Right lobe of liver (tissue), 6 donors: ENCODE measurements around the gene NCKAP5L. TPM values are rescaled to one million over a fixed set of nuclear protein-coding genes. Genes with fewer than 3 reads are reported as not detected.

Experiments
- ATAC-seq, 4 donors: fragments of 200-7000 bp; cut with Tn5 transposase; one replicate each; pipeline ENCODE4 v1.9.1; 2020; ENCODE audit warnings: mild to moderate bottlenecking in 4 of 4, moderate library complexity in 4 of 4
- DNase-seq, 3 donors: peaks; one replicate each; pipeline ENCODE4 v3.0.0-alpha.2; 2020
- H3K27ac ChIP-seq, 3 donors: fragments of 200-600 bp; one replicate each; pipeline ENCODE4 v1.8.0; 2022
- H3K27me3 ChIP-seq, 2 donors: fragments of 200-600 bp; one replicate each; pipeline ENCODE4 v1.8.0; 2022
- H3K36me3 ChIP-seq, 4 donors: fragments of 200-600 bp; sonication (generic) in 1 of 4; one replicate each; pipeline versions ENCODE4 v1.5.1 to v1.8.0; 2017 to 2022; ENCODE audit warnings: control low read depth in 1 of 4
- H3K4me1 ChIP-seq, 4 donors: fragments of 200-600 bp; sonication (generic) in 1 of 4; one replicate each; pipeline versions ENCODE4 v1.5.1 to v1.8.0; 2017 to 2022; ENCODE audit warnings: control low read depth in 1 of 4
- H3K4me3 ChIP-seq, 3 donors: fragments of 200-600 bp; one replicate each; pipeline ENCODE4 v1.8.0; 2022
- H3K9me3 ChIP-seq, 4 donors: fragments of 200-600 bp; sonication (generic) in 1 of 4; one replicate each; pipeline versions ENCODE4 v1.5.1 to v1.8.0; 2017 to 2022; ENCODE audit warnings: control low read depth in 1 of 4
- POLR2A ChIP-seq: fragments of 450-650 bp; IDR thresholded peaks from one replicate; pipeline ENCODE4 v1.6.1; 2017; ENCODE audit warnings: antibody characterized with exemption, mild to moderate bottlenecking
- WGBS: methylation state at CpG from one replicate; pipeline ENCODE4 v1.1.6; 2018; ENCODE audit warnings: low coverage, low lambda C conversion rate; ENCODE audit not compliant: insufficient coverage; ENCODE audit errors: missing lambda C conversion rate; 5-methylcytosine and 5-hydroxymethylcytosine counted together
- intact Hi-C, 2 donors: fragments of 100-400 bp; cut with DNase I; formaldehyde crosslinking; loops; one replicate each; pipeline versions ENCODE4 v1.11.2 to v1.14.1; 2022
- small RNA-seq, 2 experiments: library from RNA; depleted of rRNA; stranded (forward); fragments of <200 nt; gene quantifications; one replicate each; pipeline ENCODE3, GENCODE V24; 2016
- total RNA-seq, 6 experiments: library from RNA; depleted of rRNA in 2 of 6; stranded (reverse); fragments of >200 nt in 2 of 6; fragmentation: NEBNext Ultra II Directional in 3 of 6; extraction: Animal tissue kit (Norgen Biotek cat#: 25700) in 3 of 6; gene quantifications; one replicate each; pipeline versions ENCODE4 v1.1.0 to v1.2.4, GENCODE V29; 2016 to 2023
- TF ChIP-seq, protein P1 (sequence below), 4 donors: fragments of 200-600 bp in 3 of 4; fragments of 450-650 bp in 1 of 4; IDR thresholded peaks; one replicate each; pipeline versions ENCODE4 v1.5.1 to v1.8.0; 2016 to 2022; ENCODE audit warnings: antibody characterized with exemption in 4 of 4, mild to moderate bottlenecking in 2 of 4
- donor health status: DM: no; HTN: yes; CAD: no.
- donor health status: DM: no; HTN: no; CAD: no.
- donor health status: DM: no; HTN: no; CAD: no.
- donor health status: DM: no; HTN: yes; CAD: no.
- donor health status: DM: no; HTN: yes; CAD: no.

The NCKAP5L gene
- total RNA-seq, 6 experiments from 2014 or later, result 7.0 to 8.8 (median 7.9) TPM

DNA sequence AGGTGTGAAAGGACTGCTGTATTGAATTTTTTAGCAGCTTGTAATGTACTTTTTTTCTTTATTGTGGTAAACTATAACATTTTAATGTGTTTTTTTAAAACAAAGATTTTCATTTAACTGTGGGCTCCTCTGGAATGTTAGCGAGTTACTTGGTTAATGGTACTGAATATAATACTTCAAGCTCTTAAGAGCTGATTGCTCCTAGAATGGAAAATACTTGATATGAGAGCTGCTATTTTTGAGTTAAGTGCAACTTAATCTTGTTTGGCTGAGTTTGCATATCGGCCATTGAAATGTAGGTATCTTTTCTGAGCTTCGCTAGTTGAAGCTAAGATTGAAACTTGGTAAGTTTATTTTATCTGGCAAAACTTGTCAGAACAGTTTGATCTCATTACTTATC is 79.4 kb downstream of the NCKAP5L start:
- ATAC-seq (no peak), DNase-seq (no peak)
- Histone ChIP-seq H3K27me3 (no peaks in the 10 kb centered on the region), H3K36me3 (peaks cover 9 to 22% (median 16%) of the 10 kb centered on the region in 4 donors), H3K4me3 (no peak overlapping the region), H3K4me1 (peaks cover 0 to 100% (median 40%) of the 10 kb centered on the region in 4 donors), H3K9me3 (no peaks in the 10 kb centered on the region), H3K27ac (no peak overlapping the region)
- TF ChIP-seq, protein P1, sequence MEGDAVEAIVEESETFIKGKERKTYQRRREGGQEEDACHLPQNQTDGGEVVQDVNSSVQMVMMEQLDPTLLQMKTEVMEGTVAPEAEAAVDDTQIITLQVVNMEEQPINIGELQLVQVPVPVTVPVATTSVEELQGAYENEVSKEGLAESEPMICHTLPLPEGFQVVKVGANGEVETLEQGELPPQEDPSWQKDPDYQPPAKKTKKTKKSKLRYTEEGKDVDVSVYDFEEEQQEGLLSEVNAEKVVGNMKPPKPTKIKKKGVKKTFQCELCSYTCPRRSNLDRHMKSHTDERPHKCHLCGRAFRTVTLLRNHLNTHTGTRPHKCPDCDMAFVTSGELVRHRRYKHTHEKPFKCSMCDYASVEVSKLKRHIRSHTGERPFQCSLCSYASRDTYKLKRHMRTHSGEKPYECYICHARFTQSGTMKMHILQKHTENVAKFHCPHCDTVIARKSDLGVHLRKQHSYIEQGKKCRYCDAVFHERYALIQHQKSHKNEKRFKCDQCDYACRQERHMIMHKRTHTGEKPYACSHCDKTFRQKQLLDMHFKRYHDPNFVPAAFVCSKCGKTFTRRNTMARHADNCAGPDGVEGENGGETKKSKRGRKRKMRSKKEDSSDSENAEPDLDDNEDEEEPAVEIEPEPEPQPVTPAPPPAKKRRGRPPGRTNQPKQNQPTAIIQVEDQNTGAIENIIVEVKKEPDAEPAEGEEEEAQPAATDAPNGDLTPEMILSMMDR (IDR thresholded peaks at IDR 0.05), result no peak
- TF ChIP-seq POLR2A, result no peak
- intact Hi-C loops, result no loop called here
- WGBS, result 40% methylated on average over 3 of the region's 3 CpGs

DNA sequence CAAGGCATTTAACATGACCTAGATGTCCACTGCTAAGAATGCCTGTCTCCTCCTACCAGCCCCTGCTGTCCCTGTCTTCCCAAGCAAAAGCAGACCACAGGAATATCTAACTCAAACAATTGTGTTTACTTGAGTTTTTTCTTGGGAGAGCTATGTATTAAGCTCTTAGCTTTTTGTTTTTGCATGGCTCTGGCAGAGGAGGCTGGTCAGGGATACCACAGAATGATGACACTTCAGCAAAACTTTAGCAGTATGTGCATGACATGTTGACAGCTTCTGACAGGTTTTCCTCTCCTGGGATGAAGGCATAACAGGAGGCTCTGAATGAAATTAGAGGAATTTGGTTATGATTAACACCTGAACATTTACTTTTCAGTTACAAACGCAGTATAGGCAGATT is 79.9 kb downstream of the NCKAP5L start:
- no peak overlapping the region for H3K27ac ChIP-seq
- intact Hi-C loops, result no loop called here
- TF ChIP-seq, protein P1 (IDR thresholded peaks at IDR 0.05), result no peak
- TF ChIP-seq POLR2A, result no peak
- no peaks in the 10 kb centered on the region for H3K27me3 ChIP-seq
- no peaks in the 10 kb centered on the region for H3K9me3 ChIP-seq
- ATAC-seq (peak in 1 of 4 donors; percentile 11), DNase-seq (no peak)
- H3K36me3 ChIP-seq, result peaks cover 7 to 17% (median 12%) of the 10 kb centered on the region in 4 donors
- peaks cover 0 to 100% (median 40%) of the 10 kb centered on the region in 4 donors for H3K4me1 ChIP-seq
- no peak overlapping the region for H3K4me3 ChIP-seq
- 13% methylated on average over 1 of the region's 1 CpG for WGBS

DNA sequence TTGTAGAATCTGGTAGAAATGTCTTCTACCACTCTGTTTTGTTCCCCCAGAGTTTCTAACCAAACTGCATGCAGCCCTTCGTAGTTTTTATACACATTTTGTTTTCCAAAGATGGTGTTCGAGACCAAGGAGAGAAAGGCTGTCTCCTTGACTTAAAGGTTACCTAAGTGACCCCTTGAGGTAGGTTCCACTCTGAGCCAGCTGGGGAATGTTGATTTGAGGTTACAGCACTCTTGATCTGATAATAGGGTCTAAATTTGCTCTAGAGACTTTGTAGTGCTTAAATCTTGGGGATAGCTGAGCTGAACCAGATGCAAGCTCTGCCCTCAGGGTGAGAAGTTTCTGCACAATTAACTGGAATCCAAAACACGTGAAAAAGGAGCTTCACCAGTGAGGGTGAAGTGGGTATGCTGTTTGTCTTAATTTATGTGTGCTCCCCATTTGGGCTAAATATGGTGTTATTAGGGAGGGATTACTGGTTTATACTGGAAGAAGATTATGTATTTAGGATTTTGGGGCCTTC is 83.8 kb downstream of the NCKAP5L start:
- no peak for ATAC-seq
- Histone ChIP-seq H3K36me3 (no peaks in the 10 kb centered on the region), H3K27ac (peak overlapping the region in 1 of 3 donors; percentile 98), H3K4me3 (peak overlapping the region in 2 of 3 donors; percentile 82 to 85), H3K9me3 (no peaks in the 10 kb centered on the region), H3K27me3 (no peaks in the 10 kb centered on the region), H3K4me1 (peaks cover 0 to 62% (median 20%) of the 10 kb centered on the region in 4 donors)
- 21% methylated on average over 3 of the region's 3 CpGs for WGBS
- DNase-seq, result no peak
- TF ChIP-seq, protein P1 (IDR thresholded peaks at IDR 0.05), result no peak
- TF ChIP-seq POLR2A, result no peak
- intact Hi-C loops, result no loop called here

DNA sequence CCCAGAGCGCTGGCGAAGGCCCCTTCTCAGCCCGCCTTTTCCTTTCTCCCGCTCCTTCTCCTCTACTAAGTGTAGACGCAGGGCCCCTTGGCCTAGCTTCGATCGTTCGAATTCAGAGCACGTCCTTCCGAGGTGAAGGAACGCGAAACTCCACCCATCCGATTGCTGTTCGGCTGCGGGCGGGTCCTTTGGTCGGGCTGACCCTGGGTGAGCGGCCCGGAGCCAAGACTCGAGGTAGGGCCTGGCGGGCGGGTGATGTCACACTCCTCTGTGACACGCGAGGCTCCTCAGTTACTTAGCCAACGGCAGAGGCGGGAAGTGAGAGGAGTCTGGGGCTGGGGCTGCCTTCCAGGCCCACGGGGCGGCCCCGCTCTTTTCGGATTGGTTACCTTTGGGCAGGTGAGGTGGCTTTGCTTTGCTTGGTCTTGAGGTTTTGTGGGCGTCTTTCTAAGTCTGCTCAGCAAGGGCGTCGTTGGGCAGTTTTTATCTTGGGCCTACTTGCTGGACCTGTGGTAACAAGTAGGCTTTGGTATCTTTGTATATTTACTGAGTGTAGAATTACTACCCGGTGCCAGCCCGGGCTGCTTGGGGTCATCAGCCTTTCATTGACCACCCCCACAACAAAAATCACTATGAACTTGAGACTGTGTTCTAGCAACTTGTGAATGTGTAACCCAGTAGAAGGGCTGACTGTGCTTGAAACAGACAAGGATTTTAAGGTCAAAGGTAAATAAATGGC is 86.2 kb downstream of the NCKAP5L start:
- Histone ChIP-seq H3K4me3 (peak overlapping the region; percentile 82 to 85 (median 84)), H3K36me3 (no peaks in the 10 kb centered on the region), H3K9me3 (no peaks in the 10 kb centered on the region), H3K4me1 (peaks cover 0 to 38% (median 14%) of the 10 kb centered on the region in 4 donors), H3K27ac (peak overlapping the region; percentile 98), H3K27me3 (no peaks in the 10 kb centered on the region)
- ATAC-seq (peak; percentile 70 to 76 (median 73)), DNase-seq (peak; percentile 92 to 94 (median 93))
- WGBS, result 0% methylated on average over 12 of the region's 35 CpGs
- intact Hi-C loops, result no loop called here
- TF ChIP-seq POLR2A, result no peak
- TF ChIP-seq, protein P1 (IDR thresholded peaks at IDR 0.05), result no peak

Small RNAs within 50 kb of the gene (small RNA-seq; reads per million reads assigned to genes)
- 0 reads per million in 2 experiments for gene LSM6P2

Other genes starting within 250 kb of the NCKAP5L start
- 1 to 10 TPM in 1 of 6 experiments, under 1 TPM in 5; 0.24 to 1.4 (median 0.71) TPM for gene FAM186B, start 222.8 kb downstream of the NCKAP5L start, total RNA-seq
- 1 to 10 TPM; 4.7 to 8.2 (median 6.3) TPM for gene PRPF40B, start 204.9 kb downstream of the NCKAP5L start, total RNA-seq
- gene FMNL3, start 121.0 kb downstream of the NCKAP5L start, total RNA-seq, result 1 to 10 TPM; 2.1 to 4.9 (median 2.9) TPM
- 1,000 to 10,000 TPM in 3 of 6 experiments, 100 to 1,000 TPM in 3; 538 to 1,268 (median 937) TPM for gene TMBIM6, start 86.9 kb downstream of the NCKAP5L start, total RNA-seq
- gene BCDIN3D, start 14.7 kb upstream of the NCKAP5L start, total RNA-seq, result 1 to 10 TPM; 1.6 to 3.6 (median 2.6) TPM
- under 1 TPM in 1 of 6 experiments, not detected in 5; 0.16 TPM for gene FAIM2, start 75.5 kb upstream of the NCKAP5L start, total RNA-seq
- gene AQP2, start 122.3 kb upstream of the NCKAP5L start, total RNA-seq, result not detected
- not detected for gene AQP5, start 133.5 kb upstream of the NCKAP5L start, total RNA-seq
- under 1 TPM in 2 of 6 experiments, not detected in 4; 0.31 to 0.34 TPM for gene AQP6, start 144.5 kb upstream of the NCKAP5L start, total RNA-seq
- 1 to 10 TPM; 2.8 to 5.4 (median 4.2) TPM for gene RACGAP1, start 197.1 kb upstream of the NCKAP5L start, total RNA-seq
- under 1 TPM in 4 of 6 experiments, not detected in 2; 0.07 to 0.19 (median 0.15) TPM for gene ASIC1, start 229.2 kb upstream of the NCKAP5L start, total RNA-seq